Breast epithelium (tissue), 3 donors: Measurements from ENCODE around the gene HRH4.

Source experiments
- CTCF ChIP-seq, 3 donors: fragments of 450-650 bp; IDR thresholded peaks; one replicate each; pipeline ENCODE4 v1.5.1; 2016 to 2017; ENCODE audit warnings: antibody characterized with exemption in 3 of 3, mild to moderate bottlenecking in 3 of 3, moderate library complexity in 3 of 3
- POLR2A ChIP-seq: fragments of 450-650 bp; IDR thresholded peaks from one replicate; pipeline ENCODE4 v1.6.1; 2016; ENCODE audit warnings: antibody characterized with exemption, mild to moderate bottlenecking, moderate library complexity
- POLR2AphosphoS5 ChIP-seq, 3 donors: sonication (generic); formaldehyde crosslinking; IDR thresholded peaks; one replicate each; pipeline ENCODE4 v1.6.1; 2017; ENCODE audit warnings: antibody characterized with exemption in 3 of 3

GRCh38 chr18:24470805-24471204 is 10.4 kb downstream of the HRH4 start:
- no peak for TF ChIP-seq CTCF (IDR thresholded peaks at IDR 0.05)
- TF ChIP-seq POLR2AphosphoS5 (IDR thresholded peaks at IDR 0.05), result no peak
- TF ChIP-seq POLR2A, result no peak
